Activated T-cell treated with anti-CD3 and anti-CD28 coated beads, Interleukin-2, amount 50 U/mL, for 24 hours (primary cell): ENCODE data around the gene ZNF41.
"Not testable (repeated sequence)": the region's sequence is repeated elsewhere in the genome, so short reads cannot be mapped to it uniquely, and the experiment has no call there.

Source experiments
- DNase-seq: peaks from one replicate; pipeline ENCODE4 v3.0.0-alpha.2; 2020
- H3K27ac Mint-ChIP-seq: 2 replicates; pipeline ENCODE4 v1.8.0; 2020; ENCODE audit warnings: mild to moderate bottlenecking, mixed read lengths
- H3K27me3 Mint-ChIP-seq: 2 replicates; pipeline ENCODE4 v1.8.0; 2020; ENCODE audit warnings: mixed read lengths
- H3K36me3 Mint-ChIP-seq: 2 replicates; pipeline ENCODE4 v1.8.0; 2020; ENCODE audit warnings: low read depth, mixed read lengths
- H3K4me1 Mint-ChIP-seq: 2 replicates; pipeline ENCODE4 v1.8.0; 2020; ENCODE audit warnings: low read depth, mixed read lengths
- H3K4me3 Mint-ChIP-seq: 2 replicates; pipeline ENCODE4 v1.8.0; 2020; ENCODE audit warnings: mild to moderate bottlenecking, moderate library complexity, mixed read lengths
- H3K9me3 Mint-ChIP-seq: 2 replicates; pipeline ENCODE4 v1.8.0; 2020; ENCODE audit warnings: mixed read lengths

ZNF41 gene

DNA sequence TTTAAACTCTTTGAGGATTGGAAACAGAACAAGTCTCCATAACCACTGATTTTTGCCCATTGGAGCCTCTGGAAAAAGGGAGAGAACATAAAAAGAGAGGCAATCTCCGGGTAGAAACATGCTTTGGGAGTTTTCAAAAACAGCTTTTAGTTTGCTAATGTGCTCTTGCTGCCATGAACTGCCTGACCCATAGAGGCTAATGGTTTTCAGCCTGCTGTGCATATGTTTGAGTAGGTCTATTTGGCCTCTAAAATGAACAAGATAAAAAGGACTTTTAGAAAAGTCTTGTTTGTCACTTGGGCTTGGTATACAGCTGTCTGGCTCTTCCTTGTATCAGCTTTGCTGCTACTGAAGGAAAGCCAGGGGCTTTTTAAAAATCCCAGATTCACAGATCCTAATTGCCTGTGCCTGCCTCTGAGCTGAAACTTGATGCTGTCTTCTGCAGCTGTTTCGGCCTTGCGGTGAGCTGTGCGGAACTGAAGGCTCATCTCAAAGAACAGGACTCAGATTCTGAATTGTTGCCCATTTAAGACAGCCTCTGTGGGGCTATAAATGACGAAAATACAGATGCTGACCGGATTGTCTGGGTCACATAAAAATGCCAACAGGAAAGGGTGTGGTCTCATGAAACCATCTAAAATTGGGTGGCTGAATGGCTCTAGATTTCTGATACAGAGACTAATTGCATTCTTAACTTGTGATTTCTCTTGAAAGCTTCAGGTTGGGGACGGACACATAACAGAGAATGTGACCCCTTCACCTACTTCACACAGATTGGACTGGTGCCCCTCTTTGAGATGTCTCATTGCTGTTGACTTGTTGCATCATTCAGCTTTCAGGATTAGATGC, 18.4 kb upstream of the ZNF41 start:
- Mint-ChIP-seq H3K27me3 (peaks cover 45% of the 10 kb centered on the region), H3K36me3 (no peaks in the 10 kb centered on the region), H3K9me3 (no peaks in the 10 kb centered on the region), H3K4me3 (no peak overlapping the region), H3K4me1 (no peaks in the 10 kb centered on the region), H3K27ac (no peak overlapping the region)
- no peak for DNase-seq

DNA sequence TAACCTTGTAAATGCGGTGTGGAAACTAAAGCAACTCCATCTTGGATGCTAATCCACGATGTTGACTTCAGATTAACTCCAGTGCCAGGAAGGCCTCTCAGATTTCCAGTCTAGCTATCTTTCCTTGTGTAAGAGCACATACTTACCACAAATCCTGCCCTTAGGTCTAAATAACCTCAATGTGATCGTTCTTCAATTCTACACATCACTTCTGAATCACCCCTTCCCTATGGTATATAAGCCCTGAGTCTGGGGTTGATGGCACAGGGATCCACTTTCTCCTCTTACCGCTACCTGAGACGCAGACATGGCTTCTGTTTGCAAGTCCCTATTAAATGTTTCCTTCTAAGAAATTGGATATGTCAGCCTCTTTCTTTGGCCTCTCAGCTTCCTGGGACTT, 17.5 kb upstream of the ZNF41 start:
- Mint-ChIP-seq H3K27me3 (peaks cover 47% of the 10 kb centered on the region), H3K4me1 (no peaks in the 10 kb centered on the region), H3K4me3 (no peak overlapping the region), H3K9me3 (no peaks in the 10 kb centered on the region), H3K27ac (no peak overlapping the region), H3K36me3 (no peaks in the 10 kb centered on the region)
- DNase-seq, result no peak

DNA sequence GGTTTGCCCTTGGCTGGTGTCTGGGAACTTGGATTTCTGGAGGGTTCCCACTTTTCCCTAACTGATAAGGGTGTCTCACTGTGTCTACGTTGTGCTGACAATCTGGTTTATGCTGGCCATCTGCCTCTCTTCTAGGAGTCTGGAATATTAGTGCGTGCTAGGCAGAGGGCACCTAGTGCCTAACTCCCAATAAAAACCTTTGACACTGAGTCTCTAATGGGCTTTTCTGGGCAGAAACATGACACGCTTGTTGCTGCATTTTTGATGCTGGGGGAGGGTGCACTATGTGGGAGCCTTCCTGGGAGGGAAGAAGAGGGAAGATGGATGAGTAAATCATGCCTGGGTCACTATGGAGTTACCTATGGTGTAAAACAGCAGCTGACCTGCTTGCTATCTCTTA, 16.3 kb upstream of the ZNF41 start:
- Mint-ChIP-seq H3K4me3 (no peak overlapping the region), H3K36me3 (no peaks in the 10 kb centered on the region), H3K9me3 (no peaks in the 10 kb centered on the region), H3K27ac (no peak overlapping the region), H3K27me3 (peaks cover 51% of the 10 kb centered on the region), H3K4me1 (no peaks in the 10 kb centered on the region)
- DNase-seq, result no peak

DNA sequence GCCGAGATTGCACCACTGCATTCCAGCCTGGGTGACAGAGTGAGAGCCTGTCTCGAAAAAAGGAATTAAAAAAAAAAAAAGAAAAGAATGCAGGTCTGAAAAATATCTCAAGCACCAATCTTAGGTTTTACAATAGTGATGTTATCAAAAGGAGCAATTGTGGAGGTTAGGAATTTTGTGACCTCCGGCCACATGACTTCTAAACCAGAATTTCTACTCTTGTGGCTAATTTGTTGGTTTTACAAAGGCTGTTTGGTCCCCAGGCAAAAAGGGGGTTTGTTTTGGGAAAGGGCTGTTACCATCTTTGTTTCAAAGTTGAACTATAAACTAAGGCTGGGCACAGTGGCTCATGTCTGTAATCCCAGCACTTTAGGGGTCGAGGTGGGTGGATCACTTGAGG, 15.4 kb upstream of the ZNF41 start:
- no peak for DNase-seq
- Mint-ChIP-seq H3K4me1 (no peaks in the 10 kb centered on the region), H3K27ac (no peak overlapping the region), H3K27me3 (peaks cover 48% of the 10 kb centered on the region), H3K4me3 (no peak overlapping the region), H3K9me3 (no peaks in the 10 kb centered on the region), H3K36me3 (no peaks in the 10 kb centered on the region)

DNA sequence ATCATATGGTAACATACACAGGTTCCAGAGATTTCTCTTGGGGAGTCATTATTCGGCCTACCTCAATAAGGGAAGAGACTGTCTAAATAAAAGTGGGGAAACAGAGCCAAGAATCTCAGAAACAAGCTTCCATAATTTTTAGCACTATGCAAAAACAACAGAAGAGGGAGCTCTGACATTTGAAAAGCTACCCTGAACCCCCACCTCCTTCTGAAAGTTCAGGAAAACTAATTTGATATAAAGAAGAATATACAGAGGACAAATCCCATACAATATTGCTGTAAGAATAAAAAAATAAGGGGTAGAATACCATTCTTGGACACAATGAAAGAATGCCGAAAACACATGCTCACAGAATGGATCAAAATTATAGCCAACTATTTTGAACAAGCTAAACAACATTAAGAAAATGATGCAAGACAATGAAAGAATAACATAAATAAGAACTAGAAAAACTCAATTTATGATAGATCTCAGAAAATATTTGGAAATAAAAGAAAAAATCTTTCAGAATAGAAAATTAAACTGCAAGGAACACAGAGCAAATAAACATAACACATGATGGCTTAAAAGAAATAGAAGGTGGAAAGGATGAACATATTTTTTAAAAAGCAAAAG, 14.4 kb upstream of the ZNF41 start:
- H3K36me3 Mint-ChIP-seq, result no peaks in the 10 kb centered on the region
- H3K4me1 Mint-ChIP-seq, result no peaks in the 10 kb centered on the region
- no peak overlapping the region for H3K27ac Mint-ChIP-seq
- DNase-seq, result no peak
- H3K27me3 Mint-ChIP-seq, result peaks cover 42% of the 10 kb centered on the region
- no peak overlapping the region for H3K4me3 Mint-ChIP-seq
- H3K9me3 Mint-ChIP-seq, result no peaks in the 10 kb centered on the region

DNA sequence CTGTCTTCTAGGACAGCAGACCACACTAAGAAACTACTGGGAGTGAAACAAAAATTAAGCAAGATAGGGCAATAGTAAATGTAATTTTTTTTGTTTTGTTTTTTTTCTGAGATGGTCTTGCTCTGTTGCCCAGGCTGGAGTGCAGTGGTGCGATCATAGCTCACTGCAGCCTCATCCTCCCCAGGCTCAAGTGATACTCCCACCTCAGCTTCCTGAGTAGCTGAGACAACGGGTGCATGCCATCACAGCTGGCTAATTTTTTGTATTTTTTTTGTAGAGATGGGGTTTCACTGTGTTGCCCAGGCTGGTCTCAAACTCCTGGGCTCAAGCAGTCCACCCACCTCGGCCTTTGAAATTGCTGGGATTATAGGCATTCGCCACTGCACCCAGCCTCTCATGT, 9.1 kb upstream of the ZNF41 start:
- H3K27ac Mint-ChIP-seq, H3K4me1 Mint-ChIP-seq, H3K36me3 Mint-ChIP-seq, H3K9me3 Mint-ChIP-seq, DNase-seq, H3K4me3 Mint-ChIP-seq: not testable (repeated sequence)
- H3K27me3 Mint-ChIP-seq, result peaks cover 26% of the 10 kb centered on the region

DNA sequence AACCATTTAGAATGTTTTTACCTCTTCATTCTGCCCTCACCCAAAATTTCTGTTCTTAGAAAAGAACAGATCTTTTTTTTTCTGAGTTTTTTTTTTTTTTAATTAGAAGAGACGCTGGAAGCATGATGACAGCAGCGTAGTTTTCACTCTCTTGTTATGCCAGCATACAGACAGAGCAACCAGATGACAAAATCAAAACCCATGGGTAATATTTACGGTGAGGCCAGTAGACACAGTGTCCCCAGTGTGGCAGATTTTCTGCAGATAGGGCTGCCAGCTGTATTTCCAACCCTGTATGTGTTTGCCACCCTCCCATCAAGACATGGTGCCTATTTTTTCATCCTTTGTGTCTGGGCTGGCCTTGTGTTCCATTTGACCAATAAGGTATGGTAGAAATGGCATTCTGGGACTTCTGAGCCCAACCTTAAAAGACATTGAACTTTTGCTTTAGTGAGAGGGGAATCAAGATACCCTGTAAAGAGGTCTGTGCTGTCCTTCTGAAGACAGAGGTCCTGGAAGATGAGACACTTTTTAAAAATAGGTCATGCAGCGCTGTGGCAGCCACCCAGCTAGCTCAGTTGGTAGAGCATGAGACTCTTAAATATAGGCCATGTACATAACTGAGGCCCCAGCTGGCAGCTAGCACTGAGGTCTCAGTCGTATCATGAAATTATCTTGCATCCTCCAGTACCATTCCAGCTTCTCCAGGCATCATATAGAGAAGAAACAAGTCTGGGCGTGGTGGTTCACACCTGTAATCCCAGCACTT, 6.7 kb upstream of the ZNF41 start:
- no peak for DNase-seq
- Mint-ChIP-seq H3K9me3 (no peaks in the 10 kb centered on the region), H3K4me3 (no peak overlapping the region), H3K27ac (no peak overlapping the region), H3K4me1 (peaks cover 9% of the 10 kb centered on the region), H3K36me3 (no peaks in the 10 kb centered on the region), H3K27me3 (peaks cover 10% of the 10 kb centered on the region)

DNA sequence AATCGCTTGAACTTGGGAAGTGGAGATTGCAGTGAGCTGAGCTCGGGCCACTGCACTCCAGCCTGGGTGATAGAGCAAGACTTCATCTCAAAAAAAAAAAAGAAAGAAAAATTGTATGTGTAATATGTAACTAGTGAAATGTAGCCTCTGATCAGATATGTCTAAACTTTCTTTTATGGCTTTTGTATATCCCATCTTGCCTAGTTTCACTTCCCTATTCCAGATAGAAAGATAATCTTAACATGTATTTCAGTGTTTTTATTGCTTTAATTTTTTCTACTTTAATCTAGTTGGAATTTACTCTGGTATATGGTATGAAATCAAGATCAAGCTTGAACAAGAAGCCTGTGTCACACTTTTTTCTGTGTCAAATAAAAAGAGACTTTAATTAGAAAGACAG, 1.9 kb upstream of the ZNF41 start:
- peaks cover 14% of the 10 kb centered on the region for H3K36me3 Mint-ChIP-seq
- H3K27ac Mint-ChIP-seq, result no peak overlapping the region
- H3K9me3 Mint-ChIP-seq, result no peaks in the 10 kb centered on the region
- peaks cover 32% of the 10 kb centered on the region for H3K4me1 Mint-ChIP-seq
- peaks cover 10% of the 10 kb centered on the region for H3K27me3 Mint-ChIP-seq
- no peak for DNase-seq
- H3K4me3 Mint-ChIP-seq, result peak overlapping the region; percentile 25

DNA sequence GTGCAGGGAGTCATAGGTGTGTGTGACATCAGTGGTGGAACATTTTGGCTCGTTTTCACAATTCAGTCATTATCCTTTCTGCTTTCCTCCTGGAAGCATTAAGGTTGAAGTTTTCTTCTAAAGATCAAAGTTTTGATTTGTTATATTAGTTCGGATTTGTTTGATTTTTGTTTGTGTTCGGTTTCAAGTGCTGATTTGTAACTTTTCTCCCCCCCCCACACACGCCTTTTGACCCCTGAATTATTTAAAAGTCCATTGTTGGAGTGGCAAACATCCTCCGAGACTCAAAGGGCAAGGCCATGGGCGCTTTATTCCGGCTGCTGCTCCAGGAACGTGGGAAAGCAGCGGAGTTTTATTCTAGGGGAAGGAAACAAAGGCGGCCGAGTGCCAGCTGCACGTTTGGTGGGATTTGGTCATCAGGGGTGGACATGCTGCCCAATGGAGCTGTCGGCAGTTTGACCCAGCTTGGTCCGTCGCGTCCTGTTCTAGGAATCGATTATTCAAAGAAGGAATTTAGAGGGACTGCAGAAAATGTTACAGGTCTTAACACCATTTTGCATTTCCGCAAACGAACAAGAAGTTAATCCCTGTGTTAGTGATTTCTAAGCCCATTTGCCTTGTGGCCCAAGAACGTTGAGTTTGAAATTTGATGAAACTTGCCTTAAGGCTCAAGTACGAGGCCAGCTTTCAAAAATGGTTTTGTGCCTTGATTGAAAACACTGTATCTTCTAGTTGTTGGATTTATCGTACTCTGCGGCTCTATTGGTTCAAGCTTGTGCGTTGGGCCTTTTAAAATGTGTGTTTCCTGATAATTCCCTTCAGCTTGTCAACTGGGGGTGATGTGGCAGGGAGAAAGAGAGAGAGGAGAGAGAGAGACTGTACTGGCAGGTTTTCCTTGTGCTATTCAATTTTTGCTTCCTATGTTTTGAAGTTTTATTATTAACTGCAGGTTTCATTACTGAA, 565 bp upstream of the ZNF41 start:
- Mint-ChIP-seq H3K9me3 (no peaks in the 10 kb centered on the region), H3K36me3 (peaks cover 16% of the 10 kb centered on the region), H3K27ac (peak overlapping the region; percentile 85), H3K4me1 (peaks cover 34% of the 10 kb centered on the region), H3K4me3 (peak overlapping the region; percentile 80), H3K27me3 (peaks cover 8% of the 10 kb centered on the region)
- no peak for DNase-seq

DNA sequence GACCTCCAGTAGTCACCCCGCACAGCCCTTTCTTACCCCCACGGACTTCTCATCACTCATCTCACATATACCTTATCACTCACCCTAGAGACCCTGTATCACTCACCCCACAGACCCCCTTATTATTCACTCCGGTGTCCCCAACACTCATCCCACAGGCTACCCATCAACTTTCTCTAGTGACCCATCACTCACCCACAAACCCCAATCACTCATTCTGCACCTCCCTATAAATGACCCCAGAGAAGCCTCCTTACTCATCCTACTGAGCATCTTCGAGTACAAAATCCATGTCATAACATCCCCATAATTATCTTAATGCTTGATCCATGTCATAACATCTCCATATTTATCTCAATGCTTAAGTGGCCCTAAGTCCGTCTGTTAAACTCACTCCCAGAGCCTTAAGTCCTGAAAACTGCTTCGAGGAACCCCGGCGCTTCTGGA, 934 bp downstream of the ZNF41 start:
- Mint-ChIP-seq H3K4me1 (peaks cover 38% of the 10 kb centered on the region), H3K4me3 (peak overlapping the region; percentile 80), H3K27ac (peak overlapping the region; percentile 85), H3K27me3 (peaks cover 14% of the 10 kb centered on the region), H3K36me3 (peaks cover 16% of the 10 kb centered on the region), H3K9me3 (no peaks in the 10 kb centered on the region)
- DNase-seq, result no peak

DNA sequence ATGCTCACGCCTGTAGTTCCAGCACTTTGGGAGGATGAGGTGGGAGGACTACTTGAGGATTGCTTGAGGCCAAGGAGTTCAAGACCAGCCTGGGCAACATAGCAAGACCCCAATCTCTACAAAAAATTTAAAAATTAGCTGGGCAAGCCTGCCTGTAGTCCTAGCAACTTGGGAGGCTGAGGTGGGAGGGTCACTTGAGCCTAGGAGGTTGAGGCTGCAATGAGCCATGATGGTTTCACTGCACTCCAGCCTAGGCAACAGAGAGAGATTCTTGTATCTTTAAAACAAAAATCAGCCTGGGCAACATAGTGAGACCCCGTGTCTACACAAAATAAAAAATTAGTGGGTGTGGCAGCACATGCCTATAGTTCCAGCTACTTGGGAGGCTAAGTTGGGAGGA, 1.9 kb downstream of the ZNF41 start:
- Mint-ChIP-seq H3K4me3 (peak overlapping the region; percentile 80), H3K27me3 (peaks cover 14% of the 10 kb centered on the region), H3K9me3 (no peaks in the 10 kb centered on the region), H3K36me3 (peaks cover 16% of the 10 kb centered on the region), H3K27ac (peak overlapping the region; percentile 17), H3K4me1 (peaks cover 41% of the 10 kb centered on the region)
- no peak for DNase-seq

DNA sequence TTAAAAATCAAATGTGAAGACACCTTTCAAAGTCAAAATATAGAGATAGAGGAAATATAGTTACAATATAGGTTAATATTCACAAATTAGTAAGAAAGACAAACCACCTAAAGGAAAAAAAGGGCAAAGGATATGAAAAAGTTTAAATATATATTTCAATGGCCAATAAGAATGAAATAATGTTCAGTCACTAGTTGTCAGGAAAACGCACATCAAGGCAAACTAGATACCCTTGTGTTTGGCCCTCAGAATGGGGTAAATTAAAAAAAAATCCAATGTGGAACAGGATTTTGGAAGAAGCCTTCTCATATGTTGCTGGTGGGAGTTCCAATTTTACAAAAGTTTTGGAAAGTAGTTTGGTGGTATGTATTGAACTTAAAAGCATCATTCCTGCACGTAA, 2.4 kb downstream of the ZNF41 start:
- no peaks in the 10 kb centered on the region for H3K9me3 Mint-ChIP-seq
- DNase-seq, result no peak
- peaks cover 17% of the 10 kb centered on the region for H3K27me3 Mint-ChIP-seq
- H3K4me3 Mint-ChIP-seq, result peak overlapping the region; percentile 80
- peaks cover 43% of the 10 kb centered on the region for H3K4me1 Mint-ChIP-seq
- H3K27ac Mint-ChIP-seq, result peak overlapping the region; percentile 17
- peaks cover 18% of the 10 kb centered on the region for H3K36me3 Mint-ChIP-seq

DNA sequence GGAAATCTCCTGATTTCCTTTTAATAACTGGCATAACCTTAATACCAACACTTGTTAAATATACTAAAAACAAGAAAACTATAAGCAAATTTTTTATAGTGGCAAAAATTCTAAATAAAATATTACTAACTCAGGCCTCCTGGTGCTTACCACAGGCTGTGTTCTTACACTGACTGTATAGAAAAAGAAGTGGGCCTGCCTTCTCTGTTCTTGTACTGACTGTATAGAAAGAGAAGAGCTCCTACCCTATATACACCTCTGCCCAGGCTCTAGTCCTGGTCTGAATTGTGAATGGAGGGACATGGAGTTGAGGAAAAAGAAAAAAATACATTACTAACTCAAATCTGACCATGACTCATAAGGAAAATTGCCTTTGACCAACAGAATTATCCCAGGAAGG, 7.5 kb downstream of the ZNF41 start:
- peaks cover 10% of the 10 kb centered on the region for H3K36me3 Mint-ChIP-seq
- H3K27ac Mint-ChIP-seq, result no peak overlapping the region

DNA sequence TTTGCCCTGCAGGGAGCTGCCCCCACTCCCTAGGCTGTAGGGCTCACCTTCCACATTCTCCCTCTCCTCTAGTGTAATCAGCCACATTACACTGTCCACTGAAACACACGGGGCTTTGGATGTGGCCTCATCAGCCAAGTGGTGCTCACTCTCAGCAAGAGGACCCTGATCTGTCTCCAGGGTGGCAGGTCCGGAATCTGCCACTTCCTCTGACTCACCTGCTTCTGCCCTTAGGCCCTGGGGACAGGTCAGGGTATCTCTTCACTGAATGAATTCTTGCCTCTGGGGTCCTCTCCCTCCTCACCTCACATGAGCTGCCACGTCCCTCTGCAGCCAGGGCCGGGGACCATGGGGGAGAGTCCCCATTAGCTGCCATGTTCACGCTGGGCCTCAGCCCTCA, 15.9 kb downstream of the ZNF41 start:
- H3K27ac Mint-ChIP-seq, result no peak overlapping the region
- peaks cover 2% of the 10 kb centered on the region for H3K4me1 Mint-ChIP-seq
- no peak for DNase-seq
- H3K9me3 Mint-ChIP-seq, result no peaks in the 10 kb centered on the region
- H3K36me3 Mint-ChIP-seq, result peaks cover 56% of the 10 kb centered on the region
- H3K4me3 Mint-ChIP-seq, result no peak overlapping the region
- peaks cover 31% of the 10 kb centered on the region for H3K27me3 Mint-ChIP-seq

More for the DNA sequence above, 7.5 kb downstream of the ZNF41 start:
- Mint-ChIP-seq H3K9me3 (no peaks in the 10 kb centered on the region), H3K27me3 (peaks cover 18% of the 10 kb centered on the region), H3K4me1 (peaks cover 20% of the 10 kb centered on the region), H3K4me3 (no peak overlapping the region)
- no peak for DNase-seq
